Measurements from ENCODE around the gene NEK6. TPM values are rescaled to one million over a fixed set of nuclear protein-coding genes. Genes with fewer than 3 reads are reported as not detected.

Gene NEK6
- total RNA-seq, 1 experiment from 2014 or later = 66.6 TPM

DNA sequence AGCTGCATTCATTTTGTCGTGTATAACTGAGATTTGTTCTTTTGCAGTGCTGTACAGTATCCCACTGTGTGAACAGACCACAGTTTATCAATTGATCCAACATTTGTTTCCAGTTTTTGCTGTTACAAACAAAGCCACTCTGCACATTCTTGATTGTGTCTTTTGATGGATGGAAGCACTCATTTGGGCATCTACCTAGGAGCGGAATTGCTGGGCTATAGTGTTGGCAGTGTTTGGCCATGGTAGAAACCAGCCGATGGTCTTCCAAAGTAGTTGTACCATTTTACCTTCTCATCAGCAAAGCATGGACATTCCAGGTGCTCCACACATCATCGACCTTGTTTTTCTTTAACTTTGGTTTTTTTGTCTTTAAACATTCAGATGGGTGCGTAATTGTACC is 79.8 kb downstream of the NEK6 start:
- no peaks in the 10 kb centered on the region for H3K4me1 Mint-ChIP-seq (ENCODE audit: low read depth, unreplicated experiment)
- BruUV-seq (replicated peaks) = no TSS peak
- no peak overlapping the region for H3K27ac Mint-ChIP-seq (ENCODE audit: unreplicated experiment)
- Histone ChIP-seq H3K27me3 (replicated peaks; ENCODE audit: control insufficient read depth, insufficient read depth, low read length) (no peaks in the 10 kb centered on the region), H3K36me3 (ENCODE audit: control insufficient read depth, insufficient read depth, low read length) (peaks cover 2% of the 10 kb centered on the region), H3K4me1 (no peaks in the 10 kb centered on the region), H3K4me3 (ENCODE audit: low read depth, low read length) (no peak overlapping the region), H3K9me3 (no peaks in the 10 kb centered on the region)
- H3K9me3 Mint-ChIP-seq (ENCODE audit: unreplicated experiment) = no peaks in the 10 kb centered on the region
- TF ChIP-seq, protein P1, sequence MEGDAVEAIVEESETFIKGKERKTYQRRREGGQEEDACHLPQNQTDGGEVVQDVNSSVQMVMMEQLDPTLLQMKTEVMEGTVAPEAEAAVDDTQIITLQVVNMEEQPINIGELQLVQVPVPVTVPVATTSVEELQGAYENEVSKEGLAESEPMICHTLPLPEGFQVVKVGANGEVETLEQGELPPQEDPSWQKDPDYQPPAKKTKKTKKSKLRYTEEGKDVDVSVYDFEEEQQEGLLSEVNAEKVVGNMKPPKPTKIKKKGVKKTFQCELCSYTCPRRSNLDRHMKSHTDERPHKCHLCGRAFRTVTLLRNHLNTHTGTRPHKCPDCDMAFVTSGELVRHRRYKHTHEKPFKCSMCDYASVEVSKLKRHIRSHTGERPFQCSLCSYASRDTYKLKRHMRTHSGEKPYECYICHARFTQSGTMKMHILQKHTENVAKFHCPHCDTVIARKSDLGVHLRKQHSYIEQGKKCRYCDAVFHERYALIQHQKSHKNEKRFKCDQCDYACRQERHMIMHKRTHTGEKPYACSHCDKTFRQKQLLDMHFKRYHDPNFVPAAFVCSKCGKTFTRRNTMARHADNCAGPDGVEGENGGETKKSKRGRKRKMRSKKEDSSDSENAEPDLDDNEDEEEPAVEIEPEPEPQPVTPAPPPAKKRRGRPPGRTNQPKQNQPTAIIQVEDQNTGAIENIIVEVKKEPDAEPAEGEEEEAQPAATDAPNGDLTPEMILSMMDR (IDR thresholded peaks at IDR 0.05; ENCODE audit: insufficient read depth in 1 of 2, low read depth in 1 of 2, low read length in 1 of 2, severe bottlenecking in 1 of 2, unreplicated experiment in 1 of 2) = no peak
- H3K4me3 Mint-ChIP-seq (ENCODE audit: unreplicated experiment) = no peak overlapping the region
- H3K36me3 Mint-ChIP-seq (ENCODE audit: insufficient read depth, unreplicated experiment) = peaks cover 45% of the 10 kb centered on the region
- ChIA-PET CTCF (interaction anchor here (0.6 kb wide), 1 partner anchor 202 kb away, joined by 5 read pairs; no protein-coding TSS in a partner anchor), POLR2A (no interaction called here)
- DNase-seq = no peak
- intact Hi-C loops (cut with micrococcal nuclease; ENCODE audit: unreplicated experiment) = no loop called here
- H3K27me3 Mint-ChIP-seq (ENCODE audit: insufficient read depth, unreplicated experiment) = no peaks in the 10 kb centered on the region

DNA sequence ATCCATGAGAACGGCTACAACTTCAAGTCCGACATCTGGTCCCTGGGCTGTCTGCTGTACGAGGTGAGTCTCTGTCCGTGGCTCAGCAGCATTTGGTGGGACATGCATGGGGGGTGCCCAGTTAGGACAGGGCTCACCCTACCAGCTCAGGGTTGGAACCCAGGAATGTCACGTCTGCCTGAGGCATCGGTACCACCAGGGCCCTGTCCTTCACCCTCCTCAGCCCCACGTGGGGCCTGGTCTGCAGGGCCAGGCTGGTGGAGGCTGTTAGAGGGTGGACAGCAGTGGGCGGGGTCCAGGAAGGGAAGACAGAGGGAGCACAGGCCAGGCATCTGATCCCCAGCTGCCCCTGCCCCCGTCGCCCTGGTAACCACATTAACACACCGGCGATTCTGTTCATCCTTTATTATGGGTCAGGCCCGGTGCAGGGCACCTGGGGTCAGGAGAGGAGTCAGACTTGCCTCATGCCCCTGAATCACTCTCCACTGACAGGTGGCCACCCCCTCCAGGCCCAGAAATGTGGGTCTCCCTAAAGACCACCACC is 81.9 kb downstream of the NEK6 start:
- CTCF ChIA-PET = no interaction called here
- H3K36me3 ChIP-seq (ENCODE audit: control insufficient read depth, insufficient read depth, low read length) = peaks cover 2% of the 10 kb centered on the region

DNA sequence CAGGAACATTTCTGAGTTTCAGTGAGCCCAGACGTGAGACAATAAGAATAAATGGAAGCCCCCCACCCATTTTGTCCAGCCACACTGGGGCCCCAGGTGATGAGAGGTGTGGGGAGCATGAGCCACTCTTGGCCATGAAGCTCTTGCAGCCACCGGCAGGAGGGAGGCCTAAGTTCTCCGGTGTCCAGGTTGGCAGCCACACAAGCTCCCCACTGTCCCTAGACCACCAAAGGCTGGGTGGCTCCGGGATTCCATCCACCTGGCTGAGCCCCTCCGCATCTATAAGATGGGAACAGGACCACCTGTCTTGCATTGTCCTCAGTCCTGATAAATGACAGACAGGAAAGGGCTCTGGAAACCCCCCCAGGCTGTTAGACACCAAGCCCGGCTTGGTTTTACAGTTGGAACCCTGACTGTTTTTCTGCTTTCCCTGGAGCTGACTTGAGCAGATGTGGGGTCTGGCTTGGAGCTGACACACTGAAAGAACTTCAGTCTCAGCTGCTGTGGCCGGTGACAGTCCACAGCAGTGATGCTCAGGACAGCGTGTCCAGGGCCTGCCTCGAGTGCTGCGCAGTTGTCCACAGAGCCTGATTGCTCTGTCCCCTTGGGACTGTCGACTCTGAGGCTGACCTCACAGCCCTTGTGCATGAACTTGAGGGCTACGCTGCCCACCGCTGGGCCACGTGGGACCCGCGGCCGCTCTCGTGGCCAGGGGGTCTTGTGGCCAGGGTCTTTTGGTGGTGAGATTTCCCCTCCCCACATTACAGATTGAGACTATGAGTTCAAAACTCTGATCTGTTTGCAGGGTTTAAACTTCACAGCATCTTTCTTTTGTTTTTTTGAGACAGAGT is 82.7 kb downstream of the NEK6 start:
- no TSS peak for BruUV-seq (replicated peaks)
- POLR2A ChIA-PET = no interaction called here
- intact Hi-C loops (cut with micrococcal nuclease; ENCODE audit: unreplicated experiment) = no loop called here

More for the DNA sequence above, 81.9 kb downstream of the NEK6 start:
- Mint-ChIP-seq H3K27ac (ENCODE audit: unreplicated experiment) (no peak overlapping the region), H3K27me3 (ENCODE audit: insufficient read depth, unreplicated experiment) (no peaks in the 10 kb centered on the region), H3K36me3 (ENCODE audit: insufficient read depth, unreplicated experiment) (peaks cover 44% of the 10 kb centered on the region), H3K4me3 (ENCODE audit: unreplicated experiment) (no peak overlapping the region), H3K4me1 (ENCODE audit: low read depth, unreplicated experiment) (no peaks in the 10 kb centered on the region), H3K9me3 (ENCODE audit: unreplicated experiment) (no peaks in the 10 kb centered on the region)
- H3K27me3 ChIP-seq (replicated peaks; ENCODE audit: control insufficient read depth, insufficient read depth, low read length) = no peaks in the 10 kb centered on the region
- H3K4me1 ChIP-seq = no peaks in the 10 kb centered on the region
- no peak for DNase-seq
- intact Hi-C loops (cut with micrococcal nuclease; ENCODE audit: unreplicated experiment) = no loop called here
- POLR2A ChIA-PET = no interaction called here
- H3K9me3 ChIP-seq = no peaks in the 10 kb centered on the region
- TF ChIP-seq, protein P1 (IDR thresholded peaks at IDR 0.05; ENCODE audit: insufficient read depth in 1 of 2, low read depth in 1 of 2, low read length in 1 of 2, severe bottlenecking in 1 of 2, unreplicated experiment in 1 of 2) = no peak
- no TSS peak for BruUV-seq (replicated peaks)
- H3K4me3 ChIP-seq (ENCODE audit: low read depth, low read length) = no peak overlapping the region

More for the DNA sequence above, 82.7 kb downstream of the NEK6 start:
- H3K27me3 ChIP-seq (replicated peaks; ENCODE audit: control insufficient read depth, insufficient read depth, low read length) = no peaks in the 10 kb centered on the region
- H3K36me3 ChIP-seq (ENCODE audit: control insufficient read depth, insufficient read depth, low read length) = peaks cover 2% of the 10 kb centered on the region
- no peak overlapping the region for H3K4me3 ChIP-seq (ENCODE audit: low read depth, low read length)
- Mint-ChIP-seq H3K4me1 (ENCODE audit: low read depth, unreplicated experiment) (no peaks in the 10 kb centered on the region), H3K9me3 (ENCODE audit: unreplicated experiment) (no peaks in the 10 kb centered on the region), H3K27me3 (ENCODE audit: insufficient read depth, unreplicated experiment) (no peaks in the 10 kb centered on the region), H3K4me3 (ENCODE audit: unreplicated experiment) (no peak overlapping the region), H3K27ac (ENCODE audit: unreplicated experiment) (no peak overlapping the region), H3K36me3 (ENCODE audit: insufficient read depth, unreplicated experiment) (peaks cover 50% of the 10 kb centered on the region)
- H3K4me1 ChIP-seq = no peaks in the 10 kb centered on the region
- no peaks in the 10 kb centered on the region for H3K9me3 ChIP-seq
- TF ChIP-seq, protein P1 (IDR thresholded peaks at IDR 0.05; ENCODE audit: insufficient read depth in 1 of 2, low read depth in 1 of 2, low read length in 1 of 2, severe bottlenecking in 1 of 2, unreplicated experiment in 1 of 2) = no peak
- CTCF ChIA-PET = no interaction called here
- DNase-seq = no peak

Measured in Caco-2 (cell line).